GM12891 (cell line): ENCODE results near the gene ST14.

Experiments used
- PAX5 ChIP-seq: IDR thresholded peaks from 2 replicates; pipeline ENCODE4 v1.6.1; 2011; ENCODE audit warnings: low read length, moderate library complexity, mild to moderate bottlenecking; ENCODE audit not compliant: insufficient read depth, severe bottlenecking
- POLR2A ChIP-seq: IDR thresholded peaks from 2 replicates; pipeline ENCODE4 v1.6.1; 2011; ENCODE audit warnings: low read depth, low read length, control low read depth
- POLR2AphosphoS5 ChIP-seq: IDR thresholded peaks from 2 replicates; pipeline ENCODE4 v1.6.1; 2011; ENCODE audit warnings: low read depth, low read length, control low read depth
- SPI1 ChIP-seq: IDR thresholded peaks from 2 replicates; pipeline ENCODE4 v1.6.1; 2011; ENCODE audit warnings: low read depth, low read length, control low read depth
- TAF1 ChIP-seq: IDR thresholded peaks from 2 replicates; pipeline ENCODE4 v1.6.1; 2011; ENCODE audit warnings: low read depth, low read length, control low read depth

GRCh38 chr11:130188585-130189347 is 29.2 kb downstream of the ST14 start:
- TF ChIP-seq POLR2AphosphoS5 (no peak), POLR2A (no peak), TAF1 (no peak), SPI1 (no peak), PAX5 (no peak)
